HepG2 (cell line): ENCODE measurements around the gene ANO10. TPM values are rescaled to one million over a fixed set of nuclear protein-coding genes. Genes with fewer than 3 reads are reported as not detected.

ENCODE experiments used
- ARNT2 ChIP-seq: sonication (generic); formaldehyde crosslinking; IDR thresholded peaks from 2 replicates; pipeline ENCODE4 v1.8.0; 2022; ENCODE audit warnings: mild to moderate bottlenecking, low read depth, missing genetic modification reagents, moderate library complexity
- ATM ChIP-seq: fragments of 450-650 bp; IDR thresholded peaks from 2 replicates; pipeline ENCODE4 v1.7.1; 2017; ENCODE audit warnings: mild to moderate bottlenecking, borderline replicate concordance
- CHCHD3 ChIP-seq: sonication (generic); formaldehyde crosslinking; IDR thresholded peaks from 2 replicates; pipeline ENCODE4 v1.8.0; 2022; ENCODE audit warnings: mild to moderate bottlenecking, missing genetic modification reagents, moderate library complexity
- ERF ChIP-seq: IDR thresholded peaks from 2 replicates; pipeline ENCODE4 v1.6.1; 2018; ENCODE audit warnings: missing biosample characterization, missing genetic modification reagents
- HNRNPH1 ChIP-seq: fragments of 200-400 bp; formaldehyde crosslinking; optimal IDR thresholded peaks from 2 replicates; pipeline ENCODE3; 2017; ENCODE audit warnings: mild to moderate bottlenecking, low read depth, low read length
- KDM4B ChIP-seq: sonication (generic); formaldehyde crosslinking; IDR thresholded peaks from 2 replicates; pipeline ENCODE4 v1.4.0; 2020; ENCODE audit warnings: missing genetic modification reagents
- MLLT10 ChIP-seq: sonication (generic); formaldehyde crosslinking; IDR thresholded peaks from 2 replicates; pipeline ENCODE4 v1.4.0; 2020; ENCODE audit warnings: missing genetic modification reagents
- NR2F1 ChIP-seq, 2 experiments: fragments of 450-650 bp in 1 of 2; formaldehyde crosslinking in 1 of 2; IDR thresholded peaks; 2 replicates each; pipeline versions ENCODE4 v1.5.0 to v1.6.1; 2016 to 2020; ENCODE audit warnings: mild to moderate bottlenecking in 1 of 2, missing compliant biosample characterization in 1 of 2, missing genetic modification reagents in 1 of 2, moderate library complexity in 1 of 2
- PAX8 ChIP-seq: sonication (generic); formaldehyde crosslinking; IDR thresholded peaks from 2 replicates; pipeline ENCODE4 v1.8.0; 2022; ENCODE audit warnings: mild to moderate bottlenecking, missing genetic modification reagents, borderline replicate concordance
- SETDB1 ChIP-seq: sonication (generic); formaldehyde crosslinking; IDR thresholded peaks from 2 replicates; pipeline ENCODE4 v1.5.1; 2020; ENCODE audit warnings: missing genetic modification reagents, mild to moderate bottlenecking, borderline replicate concordance
- SMYD3 ChIP-seq: sonication (generic); formaldehyde crosslinking; IDR thresholded peaks from 2 replicates; pipeline ENCODE4 v1.8.1; 2023; ENCODE audit warnings: mild to moderate bottlenecking, missing genetic modification reagents
- SRSF4 ChIP-seq: fragments of 200-400 bp; formaldehyde crosslinking; IDR thresholded peaks from one replicate; pipeline ENCODE4 v1.6.1; 2018; ENCODE audit warnings: mild to moderate bottlenecking, low read depth, low read length, moderate library complexity; ENCODE audit not compliant: poor library complexity, severe bottlenecking
- TBL1XR1 ChIP-seq: fragments of 150-350 bp; IDR thresholded peaks from 2 replicates; pipeline ENCODE4 v1.6.1; 2014; ENCODE audit warnings: borderline replicate concordance, low read length; ENCODE audit not compliant: partially characterized antibody
- U2AF1 ChIP-seq: fragments of 200-400 bp; formaldehyde crosslinking; optimal IDR thresholded peaks from 2 replicates; pipeline ENCODE3; 2017; ENCODE audit warnings: mild to moderate bottlenecking, low read depth, low read length
- ZNF124 ChIP-seq: sonication (generic); formaldehyde crosslinking; IDR thresholded peaks from 2 replicates; pipeline ENCODE4 v1.4.0; 2020; ENCODE audit warnings: missing genetic modification reagents
- ZNF354B ChIP-seq: sonication (generic); formaldehyde crosslinking; IDR thresholded peaks from 2 replicates; pipeline ENCODE4 v1.8.0; 2022; ENCODE audit warnings: mild to moderate bottlenecking, missing genetic modification reagents
- ZNF382 ChIP-seq: sonication (generic); formaldehyde crosslinking; IDR thresholded peaks from 2 replicates; pipeline ENCODE4 v1.5.0; 2020; ENCODE audit warnings: missing genetic modification reagents, mild to moderate bottlenecking, borderline replicate concordance
- ZNF629 ChIP-seq: sonication (generic); formaldehyde crosslinking; conservative IDR thresholded peaks from 2 replicates; pipeline ENCODE4 v1.5.0; 2020; ENCODE audit warnings: missing genetic modification reagents
- polyA plus RNA-seq, 8 experiments: library from polyadenylated mRNA; depleted of rRNA in 3 of 8; stranded (reverse) in 7 of 8; unstranded in 1 of 8; fragments of >200 nt; fragmentation: Illumina TruSeq in 4 of 8; extraction: Trizol in 4 of 8; gene quantifications; 2 replicates each; pipeline versions ENCODE4 v1.2.1 to v1.2.3, GENCODE V29; 2011 to 2016; ENCODE audit warnings: low read depth in 4 of 8, missing spikeins in 1 of 8, mixed read lengths in 1 of 8; ENCODE audit not compliant: insufficient read depth in 1 of 8
- total RNA-seq, 5 experiments: library from RNA; depleted of rRNA; stranded (reverse); fragments of >200 nt; fragmentation: Illumina TruSeq; extraction: Trizol; gene quantifications; 2 replicates each; pipeline ENCODE4 v1.2.3, GENCODE V29; 2016; ENCODE audit warnings: low read depth in 1 of 5
- TF ChIP-seq, protein P1 (sequence below): sonication (generic); formaldehyde crosslinking; IDR thresholded peaks from 2 replicates; pipeline ENCODE4 v1.4.0; 2020; ENCODE audit warnings: missing genetic modification reagents
- TF ChIP-seq, protein P2 (sequence below): sonication (generic); formaldehyde crosslinking; IDR thresholded peaks from 2 replicates; pipeline ENCODE4 v1.4.0; 2020; ENCODE audit warnings: mild to moderate bottlenecking, missing genetic modification reagents
- TF ChIP-seq, protein P3 (sequence below): IDR thresholded peaks from 2 replicates; pipeline ENCODE4 v1.6.1; 2016; ENCODE audit warnings: low read depth, control low read depth
- TF ChIP-seq, protein P4 (sequence below): IDR thresholded peaks from 2 replicates; pipeline ENCODE4 v1.6.1; 2016; ENCODE audit warnings: missing compliant biosample characterization, missing genetic modification reagents, borderline replicate concordance
- TF ChIP-seq, protein P5 (sequence below): sonication (generic); formaldehyde crosslinking; IDR thresholded peaks from 2 replicates; pipeline ENCODE4 v1.5.1; 2020; ENCODE audit warnings: missing genetic modification reagents, mild to moderate bottlenecking, borderline replicate concordance

The ANO10 gene
- total and polyA plus RNA-seq, 2 of the 13 experiments (the other 11 are each of a cell fraction or from before 2014, with no cell fraction given) = 10.4 to 13.1 TPM

DNA sequence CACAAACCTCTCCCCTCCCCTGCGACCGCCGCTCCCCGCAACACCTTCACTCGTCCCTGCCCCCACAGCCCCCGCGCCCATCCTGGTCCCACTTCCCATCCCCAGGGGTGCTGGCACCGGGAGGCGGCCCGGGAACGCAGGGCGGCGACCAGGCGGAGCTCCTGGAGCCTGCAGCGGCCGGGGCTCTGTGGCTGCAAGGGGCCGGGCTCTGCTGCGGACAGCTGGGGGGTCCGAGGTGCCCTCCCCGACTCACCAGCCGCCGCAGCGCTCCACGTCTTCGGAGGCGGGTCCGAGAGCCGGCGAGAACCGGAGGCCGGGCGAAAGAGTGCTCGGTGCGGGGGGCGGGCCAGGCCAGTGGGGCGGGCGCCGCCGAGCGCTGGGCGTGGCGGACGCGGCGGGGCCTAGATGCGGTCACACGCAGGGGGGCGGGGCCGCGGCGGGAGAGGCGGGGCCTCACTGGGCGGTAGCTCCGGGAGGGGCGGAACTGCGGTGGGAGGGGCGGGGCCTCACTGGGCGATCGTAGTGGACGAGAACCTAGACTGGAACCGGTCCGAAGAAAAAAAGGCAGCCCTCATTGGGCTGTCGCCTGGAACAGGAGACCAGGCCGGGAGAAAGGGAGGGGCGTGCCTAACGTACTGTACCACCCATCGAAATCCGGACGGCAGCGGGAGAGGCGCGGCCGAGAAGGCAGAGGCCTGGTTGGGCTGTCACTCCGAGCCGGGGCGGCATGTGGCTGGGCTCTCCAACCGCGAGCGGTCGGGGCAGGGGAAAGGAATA, at the start of gene ANO10 (continued):
- TF ChIP-seq, protein P1, sequence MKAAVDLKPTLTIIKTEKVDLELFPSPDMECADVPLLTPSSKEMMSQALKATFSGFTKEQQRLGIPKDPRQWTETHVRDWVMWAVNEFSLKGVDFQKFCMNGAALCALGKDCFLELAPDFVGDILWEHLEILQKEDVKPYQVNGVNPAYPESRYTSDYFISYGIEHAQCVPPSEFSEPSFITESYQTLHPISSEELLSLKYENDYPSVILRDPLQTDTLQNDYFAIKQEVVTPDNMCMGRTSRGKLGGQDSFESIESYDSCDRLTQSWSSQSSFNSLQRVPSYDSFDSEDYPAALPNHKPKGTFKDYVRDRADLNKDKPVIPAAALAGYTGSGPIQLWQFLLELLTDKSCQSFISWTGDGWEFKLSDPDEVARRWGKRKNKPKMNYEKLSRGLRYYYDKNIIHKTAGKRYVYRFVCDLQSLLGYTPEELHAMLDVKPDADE (CRISPR knock-in tag) = no peak
- TF ChIP-seq, protein P2, sequence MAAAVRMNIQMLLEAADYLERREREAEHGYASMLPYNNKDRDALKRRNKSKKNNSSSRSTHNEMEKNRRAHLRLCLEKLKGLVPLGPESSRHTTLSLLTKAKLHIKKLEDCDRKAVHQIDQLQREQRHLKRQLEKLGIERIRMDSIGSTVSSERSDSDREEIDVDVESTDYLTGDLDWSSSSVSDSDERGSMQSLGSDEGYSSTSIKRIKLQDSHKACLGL = no peak; the same call in 1 of the 2 replicates
- TF ChIP-seq ZNF124 = no peak
- TF ChIP-seq ZNF382 (CRISPR knock-in tag) = no peak
- TF ChIP-seq SMYD3 = no peak
- no peak for TF ChIP-seq ZNF629
- TF ChIP-seq TBL1XR1 = no peak
- TF ChIP-seq, protein P3, sequence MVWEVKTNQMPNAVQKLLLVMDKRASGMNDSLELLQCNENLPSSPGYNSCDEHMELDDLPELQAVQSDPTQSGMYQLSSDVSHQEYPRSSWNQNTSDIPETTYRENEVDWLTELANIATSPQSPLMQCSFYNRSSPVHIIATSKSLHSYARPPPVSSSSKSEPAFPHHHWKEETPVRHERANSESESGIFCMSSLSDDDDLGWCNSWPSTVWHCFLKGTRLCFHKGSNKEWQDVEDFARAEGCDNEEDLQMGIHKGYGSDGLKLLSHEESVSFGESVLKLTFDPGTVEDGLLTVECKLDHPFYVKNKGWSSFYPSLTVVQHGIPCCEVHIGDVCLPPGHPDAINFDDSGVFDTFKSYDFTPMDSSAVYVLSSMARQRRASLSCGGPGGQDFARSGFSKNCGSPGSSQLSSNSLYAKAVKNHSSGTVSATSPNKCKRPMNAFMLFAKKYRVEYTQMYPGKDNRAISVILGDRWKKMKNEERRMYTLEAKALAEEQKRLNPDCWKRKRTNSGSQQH = no peak
- no peak for TF ChIP-seq U2AF1
- no peak for TF ChIP-seq ATM
- 0 out of 2 replicates have a peak, but pooled peaks have one; percentile 47 for TF ChIP-seq ERF (CRISPR knock-in tag)
- no peak for TF ChIP-seq MLLT10 (CRISPR knock-in tag)
- TF ChIP-seq KDM4B = no peak
- no peak for TF ChIP-seq NR2F1 (CRISPR knock-in tag; IDR thresholded peaks at IDR 0.05)
- TF ChIP-seq HNRNPH1 = no peak
- TF ChIP-seq SRSF4 = no peak
- no peak for TF ChIP-seq SETDB1 (CRISPR knock-in tag)
- no peak for TF ChIP-seq ZNF354B (CRISPR knock-in tag)
- no peak; the same call in 1 of the 2 replicates for TF ChIP-seq ARNT2
- TF ChIP-seq PAX8 (CRISPR knock-in tag) = no peak
- TF ChIP-seq, protein P4, sequence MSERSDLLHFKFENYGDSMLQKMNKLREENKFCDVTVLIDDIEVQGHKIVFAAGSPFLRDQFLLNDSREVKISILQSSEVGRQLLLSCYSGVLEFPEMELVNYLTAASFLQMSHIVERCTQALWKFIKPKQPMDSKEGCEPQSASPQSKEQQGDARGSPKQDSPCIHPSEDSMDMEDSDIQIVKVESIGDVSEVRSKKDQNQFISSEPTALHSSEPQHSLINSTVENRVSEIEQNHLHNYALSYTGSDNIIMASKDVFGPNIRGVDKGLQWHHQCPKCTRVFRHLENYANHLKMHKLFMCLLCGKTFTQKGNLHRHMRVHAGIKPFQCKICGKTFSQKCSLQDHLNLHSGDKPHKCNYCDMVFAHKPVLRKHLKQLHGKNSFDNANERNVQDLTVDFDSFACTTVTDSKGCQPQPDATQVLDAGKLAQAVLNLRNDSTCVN (CRISPR knock-in tag) = no peak
- TF ChIP-seq CHCHD3 (CRISPR knock-in tag) = no peak
- TF ChIP-seq, protein P5, sequence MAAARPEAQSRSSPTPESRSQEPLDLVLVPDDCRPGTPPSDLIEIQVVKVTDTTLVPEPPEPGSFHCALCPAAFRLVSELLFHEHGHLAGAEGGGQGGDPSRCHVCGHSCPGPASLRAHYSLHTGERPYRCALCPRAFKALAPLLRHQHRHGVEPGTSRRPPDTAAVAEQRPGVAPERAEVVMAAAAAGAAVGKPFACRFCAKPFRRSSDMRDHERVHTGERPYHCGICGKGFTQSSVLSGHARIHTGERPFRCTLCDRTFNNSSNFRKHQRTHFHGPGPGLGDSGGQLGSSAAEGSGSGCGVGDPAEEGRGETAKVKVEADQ (CRISPR knock-in tag) = no peak
